ENCODE results near the gene ZFAND6.

The ZFAND6 gene

DNA sequence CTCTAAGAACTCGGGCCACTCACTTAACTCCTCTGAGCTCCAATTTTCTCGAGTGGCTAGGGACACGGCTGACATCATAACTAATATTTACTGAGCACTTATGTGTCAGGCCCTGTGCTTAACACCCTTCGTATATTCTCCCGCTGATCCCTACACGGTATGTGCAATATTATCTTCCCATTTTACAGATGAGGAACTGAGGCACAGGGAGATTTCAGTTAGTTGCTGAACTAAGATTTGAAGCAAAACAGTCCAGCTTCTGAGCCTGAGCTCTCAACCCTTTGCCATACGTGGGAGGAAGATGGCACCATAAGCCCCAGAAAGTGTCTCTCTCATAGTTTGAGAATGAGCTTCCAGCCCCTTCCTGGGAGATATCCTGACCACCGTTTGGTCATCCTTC is 112.9 kb downstream of the ZFAND6 start:
- TF ChIP-seq, protein P1, sequence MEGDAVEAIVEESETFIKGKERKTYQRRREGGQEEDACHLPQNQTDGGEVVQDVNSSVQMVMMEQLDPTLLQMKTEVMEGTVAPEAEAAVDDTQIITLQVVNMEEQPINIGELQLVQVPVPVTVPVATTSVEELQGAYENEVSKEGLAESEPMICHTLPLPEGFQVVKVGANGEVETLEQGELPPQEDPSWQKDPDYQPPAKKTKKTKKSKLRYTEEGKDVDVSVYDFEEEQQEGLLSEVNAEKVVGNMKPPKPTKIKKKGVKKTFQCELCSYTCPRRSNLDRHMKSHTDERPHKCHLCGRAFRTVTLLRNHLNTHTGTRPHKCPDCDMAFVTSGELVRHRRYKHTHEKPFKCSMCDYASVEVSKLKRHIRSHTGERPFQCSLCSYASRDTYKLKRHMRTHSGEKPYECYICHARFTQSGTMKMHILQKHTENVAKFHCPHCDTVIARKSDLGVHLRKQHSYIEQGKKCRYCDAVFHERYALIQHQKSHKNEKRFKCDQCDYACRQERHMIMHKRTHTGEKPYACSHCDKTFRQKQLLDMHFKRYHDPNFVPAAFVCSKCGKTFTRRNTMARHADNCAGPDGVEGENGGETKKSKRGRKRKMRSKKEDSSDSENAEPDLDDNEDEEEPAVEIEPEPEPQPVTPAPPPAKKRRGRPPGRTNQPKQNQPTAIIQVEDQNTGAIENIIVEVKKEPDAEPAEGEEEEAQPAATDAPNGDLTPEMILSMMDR (IDR thresholded peaks at IDR 0.05; ENCODE audit: low read depth, low read length), result no peak
- DNase-seq (ENCODE audit: extremely low read depth, low read depth), result no peak

- DNase-seq (ENCODE audit: extremely low read depth, low read depth), result no peak
- TF ChIP-seq, protein P1 (IDR thresholded peaks at IDR 0.05; ENCODE audit: low read depth, low read length), result peak; percentile 64
Measured at GRCh38 chr15:80173022-80173759, 113.7 kb downstream of the ZFAND6 start.

- DNase-seq (ENCODE audit: extremely low read depth, low read depth), result peak; percentile 55
- TF ChIP-seq, protein P1 (IDR thresholded peaks at IDR 0.05; ENCODE audit: low read depth, low read length), result no peak
Measured at GRCh38 chr15:80174017-80174746, 114.7 kb downstream of the ZFAND6 start.

DNA sequence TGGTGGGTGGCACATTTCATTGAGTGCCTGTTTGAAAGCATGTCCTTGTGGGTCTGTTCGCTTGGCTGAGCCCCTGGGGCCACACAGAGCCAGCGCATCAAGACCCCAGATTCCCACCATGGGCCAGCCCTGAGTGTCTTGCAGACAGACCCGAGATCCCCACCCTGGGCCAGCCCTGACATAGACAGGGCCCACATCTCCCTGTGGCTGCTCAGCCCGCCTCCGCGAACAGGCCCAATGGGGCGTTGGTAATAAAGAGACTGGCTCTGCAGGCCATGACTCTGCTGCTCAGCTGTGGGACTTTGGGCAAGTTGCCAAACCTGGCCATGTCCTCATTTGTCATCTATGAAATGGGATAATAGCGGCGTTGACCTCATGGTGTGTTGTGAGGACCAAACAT is 116.0 kb downstream of the ZFAND6 start:
- no peak for DNase-seq (ENCODE audit: extremely low read depth, low read depth)
- TF ChIP-seq, protein P1 (IDR thresholded peaks at IDR 0.05; ENCODE audit: low read depth, low read length), result no peak

GRCh38 chr15:80176443-80176842 is 117.0 kb downstream of the ZFAND6 start:
- TF ChIP-seq, protein P1 (IDR thresholded peaks at IDR 0.05; ENCODE audit: low read depth, low read length), result no peak
- DNase-seq (ENCODE audit: extremely low read depth, low read depth), result no peak

DNA sequence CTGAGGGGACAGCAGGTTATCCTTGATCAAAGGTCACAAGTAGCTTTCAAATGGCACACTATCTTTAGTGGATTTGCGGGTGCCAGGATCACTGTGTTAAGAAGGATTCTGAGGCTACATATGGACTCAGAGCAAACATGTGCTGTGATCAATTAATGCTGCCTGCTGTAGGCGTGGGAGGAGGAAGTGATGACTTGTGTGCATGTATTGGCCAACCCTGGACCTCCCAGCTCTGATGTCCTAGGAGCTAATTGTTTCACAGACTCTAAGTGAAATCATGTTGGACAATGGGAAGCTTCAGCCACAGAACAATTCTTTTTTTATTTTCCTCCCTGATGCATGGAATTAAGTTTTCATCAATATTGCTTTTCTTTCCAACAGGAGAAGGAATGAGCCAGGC is 117.7 kb downstream of the ZFAND6 start:
- DNase-seq (ENCODE audit: extremely low read depth, low read depth), result no peak
- TF ChIP-seq, protein P1 (IDR thresholded peaks at IDR 0.05; ENCODE audit: low read depth, low read length), result no peak
